ENCODE results near the gene C1orf56.

- TF ChIP-seq ZBTB21 (CRISPR knock-in tag; IDR thresholded peaks at IDR 0.05) (no peak), CTCF (CRISPR knock-in tag; IDR thresholded peaks at IDR 0.05) (no peak), ELF1 (CRISPR knock-in tag; IDR thresholded peaks at IDR 0.05) (no peak), ZNF337 (CRISPR knock-in tag; IDR thresholded peaks at IDR 0.05; ENCODE audit: borderline replicate concordance, low read depth) (no peak), POLR2A (IDR thresholded peaks at IDR 0.05; ENCODE audit: insufficient read depth in 1 of 2, low read depth in 2 of 2, low read length in 2 of 2) (no peak), SP2 (CRISPR knock-in tag; IDR thresholded peaks at IDR 0.05) (no peak), HOXD1 (CRISPR knock-in tag; IDR thresholded peaks at IDR 0.05) (no peak), TSC22D2 (CRISPR knock-in tag; IDR thresholded peaks at IDR 0.05; ENCODE audit: borderline replicate concordance) (no peak), FOXM1 (CRISPR knock-in tag; IDR thresholded peaks at IDR 0.05) (no peak), NFYB (CRISPR knock-in tag; IDR thresholded peaks at IDR 0.05) (no peak)
Measured at GRCh38 chr1:151037032-151037431, 10.5 kb upstream of the C1orf56 start.
